Melanocyte of skin (primary cell): ENCODE measurements around the gene IRF2. TPM values are rescaled to one million over a fixed set of nuclear protein-coding genes. Genes with fewer than 3 reads are reported as not detected.

Experiments
- small RNA-seq, 2 donors: library from RNA; depleted of rRNA; stranded (forward); fragments of <200 nt; gene quantifications; one replicate each; pipeline ENCODE3, GENCODE V24; 2012
- total RNA-seq, 2 donors: library from RNA; depleted of rRNA; stranded (reverse); fragments of >200 nt; gene quantifications; 2 replicates each; pipeline ENCODE4 v1.2.3, GENCODE V29; 2012

IRF2 gene
- 10 to 100 TPM; 29.9 to 33.0 TPM for total RNA-seq

GRCh38 chr4:184474263-184475095 lies at the start of gene IRF2:
Gene IRF2, minus strand, starts transcription at chr4:184474550. Its CDS starts 45,486 bp downstream, at chr4:184429064.

Small RNA genes lying within 50 kb of the gene (small RNA-seq; reads per million reads assigned to genes)
- gene RF00152 = 0 reads per million in 2 donors

Other genes starting within 250 kb of the IRF2 start
- gene CASP3, start 174.9 kb upstream of the IRF2 start, total RNA-seq = 10 to 100 TPM; 25.1 to 49.0 TPM
- 10 to 100 TPM in 1 of 2 donors, 1 to 10 TPM in 1; 9.3 to 15.3 TPM for gene PRIMPOL, start 175.2 kb upstream of the IRF2 start, total RNA-seq